ENCODE measurements around the gene KIF1C. TPM values are rescaled to one million over a fixed set of nuclear protein-coding genes. Genes with fewer than 3 reads are reported as not detected.

The KIF1C gene
- total RNA-seq, 1 experiment from 2014 or later = 85.6 TPM

- Histone ChIP-seq H3K79me2 (ENCODE audit: insufficient read depth, low read length) (peaks cover 2% of the 10 kb centered on the region; the same call in 1 of the 2 replicates), H4K8ac (replicated peaks; ENCODE audit: insufficient read length, low read depth, low read length) (no peak overlapping the region), H3T11ph (ENCODE audit: low read length) (no peak overlapping the region), H3K4me2 (ENCODE audit: insufficient read depth, insufficient read length, low read length) (peak overlapping the region; percentile 4), H3K18ac (ENCODE audit: insufficient read length, low read depth, low read length) (no peak overlapping the region), H3K9me3 (ENCODE audit: control insufficient read depth, low read depth, low read length) (no peaks in the 10 kb centered on the region), H2BK5ac (ENCODE audit: insufficient read length, low read length) (no peak overlapping the region), H3K4me1 (ENCODE audit: insufficient read depth, low read length) (peaks cover 10% of the 10 kb centered on the region; the same call in 1 of the 2 replicates), H3K27ac (ENCODE audit: insufficient read length, low read depth, low read length) (no peak overlapping the region), H2BK120ac (ENCODE audit: low read depth, low read length, poor library complexity, severe bottlenecking) (no peak overlapping the region), H4K91ac (ENCODE audit: insufficient read length, low read depth, low read length) (no peak overlapping the region), H3K14ac (ENCODE audit: insufficient read depth, low read length) (peak overlapping the region; percentile 2; the same call in 1 of the 2 replicates), H3K4ac (ENCODE audit: low read depth, low read length) (no peak overlapping the region), H2AK5ac (ENCODE audit: insufficient read length, low read length) (no peak overlapping the region), H2AFZ (ENCODE audit: low read length) (no peak overlapping the region), H3K79me1 (ENCODE audit: insufficient read depth, low read depth, low read length, poor library complexity, severe bottlenecking) (no peaks in the 10 kb centered on the region), H2BK20ac (ENCODE audit: low read depth, low read length, poor library complexity, severe bottlenecking) (no peak overlapping the region), H2BK12ac (ENCODE audit: insufficient read length, low read depth, low read length) (no peak overlapping the region), H3K27me3 (ENCODE audit: insufficient read depth, low read length) (peaks cover 16% of the 10 kb centered on the region; the same call in 1 of the 2 replicates), H4K5ac (ENCODE audit: insufficient read length, low read depth, low read length) (no peak overlapping the region), H2BK15ac (ENCODE audit: low read depth, low read length) (no peak overlapping the region), H3K23ac (ENCODE audit: insufficient read length, low read depth, low read length) (no peak overlapping the region), H4K20me1 (ENCODE audit: control insufficient read depth, insufficient read depth, insufficient read length) (no peaks in the 10 kb centered on the region), H3K23me2 (ENCODE audit: insufficient read length, low read depth, low read length, poor library complexity, severe bottlenecking) (peaks cover 15% of the 10 kb centered on the region), H3K9ac (ENCODE audit: extremely low read depth, insufficient read length, low read length) (no peak overlapping the region), H3K56ac (ENCODE audit: insufficient read length, low read depth, low read length) (no peak overlapping the region)
- peaks cover 20 to 46% (median 24%) of the 10 kb centered on the region in 3 experiments for H3K36me3 Mint-ChIP-seq (ENCODE audit: insufficient read depth in 1 of 3, low read depth in 3 of 3)
- TF ChIP-seq CTCF (conservative IDR thresholded peaks at IDR 0.05) = no peak
- WGBS (ENCODE audit: extremely low coverage, insufficient read length, low lambda C conversion rate) = no CpG with 5 or more reads among the region's 12 CpGs
- peaks cover 48% of the 10 kb centered on the region for H3K27me3 Mint-ChIP-seq (ENCODE audit: low read depth)
- DNase-seq = peak; percentile 92
- H3K9me3 Mint-ChIP-seq = no peaks in the 10 kb centered on the region
- peaks cover 31% of the 10 kb centered on the region in 2 experiments for H3K4me1 Mint-ChIP-seq
- peak overlapping the region; percentile 83 to 98 (median 88); a peak in 6 of 7 replicates for H3K27ac Mint-ChIP-seq
- peak overlapping the region in 1 of 2 experiments; percentile 73 for H3K4me3 Mint-ChIP-seq
Observed at GRCh38 chr17:4972752-4973151, 25.0 kb upstream of the KIF1C start.

Measured in H9 (cell line).